Subcutaneous abdominal adipose tissue (tissue), 5 donors: ENCODE measurements around the gene SREBF1.

Experiments
- H3K27ac ChIP-seq: one replicate; pipeline ENCODE4 v1.7.0; 2013; ENCODE audit warnings: low read depth, mild to moderate bottlenecking, inconsistent platforms, low read length, moderate library complexity
- H3K27me3 ChIP-seq, 5 donors: one replicate each; pipeline ENCODE4 v1.7.0; 2013; ENCODE audit warnings: low read length in 5 of 5, inconsistent platforms in 1 of 5; ENCODE audit not compliant: control insufficient read depth in 5 of 5, insufficient read depth in 4 of 5
- H3K36me3 ChIP-seq, 5 donors: one replicate each; pipeline ENCODE4 v1.7.0; 2013; ENCODE audit warnings: low read length in 5 of 5; ENCODE audit not compliant: control insufficient read depth in 5 of 5, insufficient read depth in 5 of 5
- H3K4me1 ChIP-seq, 5 donors: one replicate each; pipeline ENCODE4 v1.7.0; 2013; ENCODE audit warnings: low read length in 5 of 5, mild to moderate bottlenecking in 3 of 5, moderate library complexity in 1 of 5; ENCODE audit not compliant: control insufficient read depth in 5 of 5, insufficient read depth in 5 of 5
- H3K4me3 ChIP-seq, 5 donors: one replicate each; pipeline ENCODE4 v1.7.0; 2013; ENCODE audit warnings: low read length in 5 of 5, low read depth in 1 of 5
- H3K9ac ChIP-seq, 5 donors: one replicate each; pipeline ENCODE4 v1.7.0; 2013; ENCODE audit warnings: low read length in 5 of 5, mild to moderate bottlenecking in 4 of 5, moderate library complexity in 3 of 5
- H3K9me3 ChIP-seq, 5 donors: one replicate each; pipeline ENCODE4 v1.7.0; 2013; ENCODE audit warnings: low read length in 5 of 5; ENCODE audit not compliant: control insufficient read depth in 5 of 5
- donor health status: healthy.
- donor health status: healthy.
- donor health status: healthy.
- donor health status: healthy.
- donor health status: healthy.

Gene SREBF1

DNA sequence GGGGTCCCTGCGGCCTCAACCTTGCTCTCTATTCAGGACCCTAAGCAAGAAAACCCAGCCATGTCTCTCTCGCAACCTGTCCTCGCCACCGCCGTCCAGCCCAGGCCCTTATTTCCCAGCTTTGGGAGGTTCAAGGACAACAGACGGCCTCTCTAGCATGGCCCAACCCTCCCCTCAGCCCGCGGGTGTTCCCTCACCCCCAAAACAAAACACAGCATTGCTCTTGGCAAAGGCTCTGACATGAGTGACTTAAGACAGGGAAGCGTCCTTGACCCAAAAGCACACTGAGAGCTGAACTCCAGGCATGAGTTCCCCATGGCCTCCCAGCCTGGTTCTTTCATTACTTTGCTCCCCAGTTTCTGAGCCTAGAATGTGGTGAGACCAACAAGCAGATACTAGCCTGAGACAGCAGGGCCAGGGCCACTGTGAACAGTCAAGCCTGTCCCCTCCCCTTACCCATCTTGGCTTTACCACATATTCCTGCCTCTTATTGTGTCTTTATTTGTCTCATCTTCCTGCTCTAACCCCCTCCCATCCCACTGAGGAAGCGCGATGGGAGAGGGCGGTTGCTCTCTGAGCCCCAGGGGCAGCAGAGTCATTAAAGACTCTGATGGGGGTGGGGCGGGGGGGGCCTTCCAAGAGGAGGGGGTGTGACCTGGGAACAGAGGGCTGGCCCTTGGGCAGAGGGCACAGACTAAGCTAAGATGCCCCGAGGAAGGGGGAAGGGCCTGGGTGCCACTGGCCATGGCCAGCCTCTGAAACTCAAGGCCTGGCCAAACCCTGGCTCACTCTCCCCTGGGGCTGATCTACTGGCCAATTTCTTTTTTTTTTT lies 11.8 kb downstream of the SREBF1 start:
- no peaks in the 10 kb centered on the region for H3K27me3 ChIP-seq
- peaks cover 0 to 14% (median 6%) of the 10 kb centered on the region in 5 donors for H3K36me3 ChIP-seq
- no peaks in the 10 kb centered on the region for H3K9me3 ChIP-seq
- H3K4me1 ChIP-seq: peaks cover 16 to 69% (median 59%) of the 10 kb centered on the region in 5 donors
- H3K9ac ChIP-seq: peak overlapping the region in 1 of 5 donors; percentile 54
- peak overlapping the region; percentile 86 for H3K27ac ChIP-seq
- peak overlapping the region in 3 of 5 donors; percentile 29 to 65 (median 39) for H3K4me3 ChIP-seq

- H3K4me1 ChIP-seq: peaks cover 16 to 77% (median 66%) of the 10 kb centered on the region in 5 donors
- H3K9me3 ChIP-seq: no peaks in the 10 kb centered on the region
- H3K27ac ChIP-seq: peak overlapping the region; percentile 86
- H3K36me3 ChIP-seq: peaks cover 0 to 21% (median 12%) of the 10 kb centered on the region in 5 donors
- H3K27me3 ChIP-seq: no peaks in the 10 kb centered on the region
- peak overlapping the region; percentile 49 to 70 (median 65) for H3K4me3 ChIP-seq
- peak overlapping the region in 4 of 5 donors; percentile 14 to 70 (median 63) for H3K9ac ChIP-seq
Measured at GRCh38 chr17:17824119-17824782, 12.5 kb downstream of the SREBF1 start.

DNA sequence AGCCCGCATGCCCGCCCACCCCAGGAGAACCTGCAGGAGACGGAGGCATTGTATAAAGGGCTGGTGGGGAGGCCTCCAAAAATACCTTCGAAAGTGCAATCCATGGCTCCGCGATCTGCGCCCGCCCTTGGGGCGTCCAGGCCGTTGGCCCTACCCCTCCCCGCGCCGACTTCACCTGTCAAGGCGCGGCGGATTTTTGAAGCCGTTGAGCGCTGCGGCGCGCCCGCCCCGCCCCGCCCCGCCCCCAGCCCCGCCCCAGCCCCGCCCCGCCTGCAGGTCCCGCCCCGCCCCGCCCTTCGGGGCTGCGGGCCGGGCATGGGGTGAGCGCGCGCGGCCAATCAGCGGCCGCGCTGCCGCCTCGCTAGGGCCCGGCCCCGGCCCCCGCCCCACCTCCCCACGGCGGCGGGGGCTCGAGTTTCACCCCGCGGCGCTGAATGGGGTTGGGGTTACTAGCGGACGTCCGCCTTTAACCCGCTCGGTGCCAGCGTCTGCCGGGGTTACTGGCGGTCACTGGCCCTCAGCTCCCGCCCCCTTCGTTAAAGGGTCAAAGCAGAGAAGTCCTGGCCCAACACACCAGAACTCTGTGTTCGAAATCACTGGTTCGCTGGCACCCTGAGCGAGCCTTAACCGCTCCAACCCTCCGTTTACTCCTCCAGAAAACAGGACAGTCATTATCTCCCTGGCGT lies 13.2 kb downstream of the SREBF1 start:
- H3K4me3 ChIP-seq: peak overlapping the region; percentile 65 to 91 (median 75)
- peak overlapping the region; percentile 86 for H3K27ac ChIP-seq
- peak overlapping the region in 4 of 5 donors; percentile 14 to 79 (median 64) for H3K9ac ChIP-seq
- peaks cover 16 to 84% (median 73%) of the 10 kb centered on the region in 5 donors for H3K4me1 ChIP-seq
- H3K9me3 ChIP-seq: no peaks in the 10 kb centered on the region
- H3K36me3 ChIP-seq: peaks cover 0 to 28% (median 18%) of the 10 kb centered on the region in 5 donors
- no peaks in the 10 kb centered on the region for H3K27me3 ChIP-seq

- Histone ChIP-seq H3K9ac (peak overlapping the region in 3 of 5 donors; percentile 30 to 79 (median 46)), H3K9me3 (no peaks in the 10 kb centered on the region), H3K36me3 (peaks cover 0 to 37% (median 26%) of the 10 kb centered on the region in 5 donors), H3K27ac (peak overlapping the region; percentile 81), H3K4me1 (peaks cover 17 to 92% (median 82%) of the 10 kb centered on the region in 5 donors), H3K4me3 (peak overlapping the region; percentile 56 to 91 (median 75)), H3K27me3 (no peaks in the 10 kb centered on the region)
Measured at GRCh38 chr17:17822616-17823015, 14.2 kb downstream of the SREBF1 start.

DNA sequence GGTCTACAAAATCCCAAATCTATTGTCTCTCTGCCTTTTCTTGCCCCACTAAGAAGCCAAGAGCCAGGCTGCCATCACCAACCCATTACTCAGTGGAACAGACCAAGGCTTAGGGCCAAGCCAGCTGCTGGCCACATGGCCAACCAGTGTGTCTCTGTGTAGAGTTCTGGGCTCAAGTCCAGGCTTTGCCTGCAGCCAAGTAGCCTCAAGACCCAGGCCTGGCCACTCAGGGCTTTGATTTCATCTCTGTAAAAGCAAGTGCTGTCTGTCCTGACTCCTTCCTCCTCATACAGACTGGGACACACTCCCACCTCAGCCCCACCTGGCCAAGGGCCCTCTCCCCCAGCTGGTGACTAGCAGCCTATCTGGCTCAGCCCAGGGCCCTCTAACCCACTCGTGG lies 14.6 kb downstream of the SREBF1 start:
- H3K27me3 ChIP-seq: no peaks in the 10 kb centered on the region
- no peaks in the 10 kb centered on the region for H3K9me3 ChIP-seq
- H3K4me1 ChIP-seq: peaks cover 17 to 93% (median 82%) of the 10 kb centered on the region in 5 donors
- H3K4me3 ChIP-seq: peak overlapping the region; percentile 56 to 91 (median 75)
- peak overlapping the region in 3 of 5 donors; percentile 46 to 79 (median 65) for H3K9ac ChIP-seq
- H3K36me3 ChIP-seq: peaks cover 0 to 38% (median 30%) of the 10 kb centered on the region in 5 donors
- peak overlapping the region; percentile 81 for H3K27ac ChIP-seq

GRCh38 chr17:17820463-17821158 lies 16.2 kb downstream of the SREBF1 start:
- H3K27ac ChIP-seq: peak overlapping the region; percentile 81

GRCh38 chr17:17820046-17820445 lies 16.7 kb downstream of the SREBF1 start:
- peaks cover 19 to 96% (median 81%) of the 10 kb centered on the region in 5 donors for H3K4me1 ChIP-seq
- peak overlapping the region; percentile 81 for H3K27ac ChIP-seq
- no peaks in the 10 kb centered on the region for H3K9me3 ChIP-seq
- H3K27me3 ChIP-seq: no peaks in the 10 kb centered on the region
- peaks cover 0 to 54% (median 50%) of the 10 kb centered on the region in 5 donors for H3K36me3 ChIP-seq
- H3K4me3 ChIP-seq: peak overlapping the region in 1 of 5 donors; percentile 75
- peak overlapping the region in 2 of 5 donors; percentile 2 to 31 for H3K9ac ChIP-seq

More at GRCh38 chr17:17820463-17821158, 16.2 kb downstream of the SREBF1 start:
- peaks cover 0 to 48% (median 45%) of the 10 kb centered on the region in 5 donors for H3K36me3 ChIP-seq
- H3K9ac ChIP-seq: peak overlapping the region in 3 of 5 donors; percentile 31 to 70 (median 65)
- H3K9me3 ChIP-seq: no peaks in the 10 kb centered on the region
- no peaks in the 10 kb centered on the region for H3K27me3 ChIP-seq
- peak overlapping the region in 4 of 5 donors; percentile 70 to 91 (median 76) for H3K4me3 ChIP-seq
- peaks cover 18 to 95% (median 81%) of the 10 kb centered on the region in 5 donors for H3K4me1 ChIP-seq

DNA sequence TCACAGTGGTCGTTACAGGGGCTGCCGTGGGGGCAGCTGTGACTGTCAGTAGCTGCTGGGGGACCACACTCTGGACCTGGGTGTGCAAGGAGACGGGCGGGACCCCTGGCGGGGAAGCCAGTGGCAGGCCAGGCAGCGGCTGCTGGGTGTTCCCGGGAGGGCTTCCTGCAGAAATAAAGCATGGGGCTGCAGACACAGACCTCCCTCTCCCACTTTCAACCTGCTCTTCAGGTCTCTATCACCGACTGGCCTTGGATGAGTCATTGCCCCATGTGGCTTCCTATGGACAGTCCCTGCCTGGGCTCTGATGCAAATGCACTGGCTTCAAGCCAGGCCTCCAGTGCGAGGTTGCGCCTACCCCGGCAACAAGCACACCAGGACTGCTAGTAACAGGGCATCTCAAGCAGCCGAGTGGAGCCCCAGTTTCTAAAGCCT lies 17.2 kb downstream of the SREBF1 start:
- Histone ChIP-seq H3K4me1 (peaks cover 15 to 96% (median 76%) of the 10 kb centered on the region in 5 donors), H3K27ac (peak overlapping the region; percentile 81), H3K36me3 (peaks cover 0 to 59% (median 54%) of the 10 kb centered on the region in 5 donors), H3K4me3 (no peak overlapping the region), H3K9me3 (no peaks in the 10 kb centered on the region), H3K27me3 (no peaks in the 10 kb centered on the region), H3K9ac (no peak overlapping the region)

DNA sequence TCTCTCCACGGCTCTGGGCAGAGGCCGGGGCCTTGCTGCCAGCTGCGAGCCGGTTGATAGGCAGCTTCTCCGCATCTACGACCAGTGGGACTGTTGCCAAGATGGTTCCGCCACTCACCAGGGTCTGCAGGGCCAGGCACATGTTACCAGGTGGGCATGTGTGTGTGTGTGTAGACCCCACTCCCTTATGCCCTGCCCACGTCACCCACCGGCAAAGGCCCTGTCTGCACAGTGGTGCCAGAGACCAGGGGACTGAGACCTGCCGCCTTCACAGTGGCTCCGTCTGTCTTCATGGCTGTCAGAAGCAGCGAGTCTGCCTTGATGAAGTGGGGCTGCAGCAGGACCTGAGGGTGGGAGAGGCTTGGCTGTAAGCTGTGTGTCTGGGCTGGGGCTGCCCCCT lies 17.7 kb downstream of the SREBF1 start:
- H3K36me3 ChIP-seq: peaks cover 0 to 63% (median 59%) of the 10 kb centered on the region in 5 donors

More for the DNA sequence above, 17.7 kb downstream of the SREBF1 start:
- Histone ChIP-seq H3K9me3 (no peaks in the 10 kb centered on the region), H3K9ac (no peak overlapping the region), H3K4me1 (peaks cover 10 to 96% (median 72%) of the 10 kb centered on the region in 5 donors), H3K27ac (peak overlapping the region; percentile 81), H3K4me3 (no peak overlapping the region), H3K27me3 (no peaks in the 10 kb centered on the region)
